Renal cortical epithelial cell (primary cell): ENCODE results near the gene TRIM41. TPM values are rescaled to one million over a fixed set of nuclear protein-coding genes. Genes with fewer than 3 reads are reported as not detected.
"Not testable (repeated sequence)": the region's sequence is repeated elsewhere in the genome, so short reads cannot be mapped to it uniquely, and the experiment has no call there.

ENCODE experiments used
- DNase-seq: peaks from one replicate; pipeline ENCODE4 v3.0.0-alpha.2; 2011; ENCODE audit warnings: low read depth
- total RNA-seq: library from RNA; depleted of rRNA; stranded (reverse); fragments of >200 nt; gene quantifications from 2 replicates; pipeline ENCODE4 v1.2.3, GENCODE V29; 2014

Gene TRIM41
- 12.8 and 13.7 TPM in 2 replicates for total RNA-seq

GRCh38 chr5:181223058-181223728, at the start of gene TRIM41:
TSS of gene TRIM41 (plus strand) at chr5:181223281. CDS start at chr5:181224000, 719 bp downstream.
- peak; percentile 92 for DNase-seq

- DNase-seq = peak; percentile 38
Observed at GRCh38 chr5:181173420-181174342, 49.4 kb upstream of the TRIM41 start.

- DNase-seq = no peak
Observed at GRCh38 chr5:181176254-181176952, 46.7 kb upstream of the TRIM41 start.

GRCh38 chr5:181177559-181177958, 45.5 kb upstream of the TRIM41 start:
- not testable (repeated sequence) for DNase-seq

GRCh38 chr5:181181650-181182565, 41.2 kb upstream of the TRIM41 start:
- peak; percentile 66 for DNase-seq

- DNase-seq = no peak
Observed at GRCh38 chr5:181182651-181183050, 40.4 kb upstream of the TRIM41 start.

GRCh38 chr5:181184845-181185216, 38.2 kb upstream of the TRIM41 start:
- DNase-seq = no peak

- no peak for DNase-seq
Observed at GRCh38 chr5:181185560-181185959, 37.5 kb upstream of the TRIM41 start.

- DNase-seq = no peak
Observed at GRCh38 chr5:181186022-181186421, 37.1 kb upstream of the TRIM41 start.

GRCh38 chr5:181186986-181187499, 36.0 kb upstream of the TRIM41 start:
- no peak for DNase-seq

- DNase-seq = peak; percentile 51
Observed at GRCh38 chr5:181187500-181188213, 35.4 kb upstream of the TRIM41 start.

- peak; percentile 60 for DNase-seq
Observed at GRCh38 chr5:181188700-181189362, 34.2 kb upstream of the TRIM41 start.

- no peak for DNase-seq
Observed at GRCh38 chr5:181189363-181189961, 33.6 kb upstream of the TRIM41 start.

- DNase-seq = no peak
Observed at GRCh38 chr5:181189962-181190710, 32.9 kb upstream of the TRIM41 start.

GRCh38 chr5:181190711-181191525, 32.2 kb upstream of the TRIM41 start:
- no peak for DNase-seq

GRCh38 chr5:181191526-181192336, 31.4 kb upstream of the TRIM41 start:
- peak; percentile 80 for DNase-seq
